HG03442 (cell line): ENCODE measurements around the gene XIRP1.

Experiments used
- ATAC-seq: cut with Tn5 transposase; IDR thresholded peaks from one replicate; pipeline ENCODE4 v1.9.1; 2021; ENCODE audit warnings: mild to moderate bottlenecking, moderate library complexity; ENCODE audit not compliant: unreplicated experiment

Gene XIRP1

DNA sequence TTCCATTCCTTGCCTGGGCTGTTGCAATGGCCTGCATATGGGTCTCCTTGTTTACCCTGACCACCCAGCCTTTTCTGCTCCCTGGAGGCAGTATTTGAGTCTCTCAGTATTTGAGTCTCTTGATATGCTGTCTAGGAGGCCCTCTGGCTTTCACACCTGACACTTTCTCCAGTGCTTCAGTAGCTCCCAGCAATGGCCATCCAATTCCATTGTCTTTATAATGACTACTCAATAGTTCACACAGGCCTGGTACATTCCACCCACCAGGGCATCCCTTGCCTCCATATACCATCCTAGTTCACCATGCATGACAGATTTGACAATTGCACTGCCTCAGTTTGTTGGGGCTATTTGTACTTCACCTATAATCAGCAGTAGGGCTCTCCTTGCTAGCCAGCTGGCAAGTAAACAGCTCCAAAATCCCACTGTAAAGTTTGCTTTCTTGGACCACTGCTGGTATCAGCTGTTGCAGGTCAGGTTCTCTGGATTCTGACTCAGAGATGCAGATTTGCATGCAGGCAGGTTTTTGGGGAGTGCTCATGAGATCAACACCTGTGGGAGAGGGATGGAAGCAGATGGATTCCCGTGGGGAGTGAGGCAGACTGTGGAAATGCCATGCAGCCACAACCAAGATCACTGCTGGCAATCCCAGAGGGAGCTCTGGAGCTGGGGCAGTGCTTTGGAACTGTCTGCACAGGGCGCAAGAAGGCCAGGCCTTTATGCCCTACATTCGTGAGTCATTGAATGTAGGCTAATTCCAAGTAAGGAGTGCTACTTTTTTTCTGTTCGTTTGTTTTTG, 19.1 kb upstream of the XIRP1 start:
- no peak for ATAC-seq

GRCh38 chr3:39210078-39210477, 17.7 kb upstream of the XIRP1 start:
- no peak for ATAC-seq

- ATAC-seq, result no peak
These were observed 17.1 kb upstream of the XIRP1 start for GRCh38 chr3:39209329-39209970.

GRCh38 chr3:39208463-39209055, 16.2 kb upstream of the XIRP1 start:
- ATAC-seq, result no peak

GRCh38 chr3:39207361-39208186, 15.2 kb upstream of the XIRP1 start:
- ATAC-seq, result no peak

DNA sequence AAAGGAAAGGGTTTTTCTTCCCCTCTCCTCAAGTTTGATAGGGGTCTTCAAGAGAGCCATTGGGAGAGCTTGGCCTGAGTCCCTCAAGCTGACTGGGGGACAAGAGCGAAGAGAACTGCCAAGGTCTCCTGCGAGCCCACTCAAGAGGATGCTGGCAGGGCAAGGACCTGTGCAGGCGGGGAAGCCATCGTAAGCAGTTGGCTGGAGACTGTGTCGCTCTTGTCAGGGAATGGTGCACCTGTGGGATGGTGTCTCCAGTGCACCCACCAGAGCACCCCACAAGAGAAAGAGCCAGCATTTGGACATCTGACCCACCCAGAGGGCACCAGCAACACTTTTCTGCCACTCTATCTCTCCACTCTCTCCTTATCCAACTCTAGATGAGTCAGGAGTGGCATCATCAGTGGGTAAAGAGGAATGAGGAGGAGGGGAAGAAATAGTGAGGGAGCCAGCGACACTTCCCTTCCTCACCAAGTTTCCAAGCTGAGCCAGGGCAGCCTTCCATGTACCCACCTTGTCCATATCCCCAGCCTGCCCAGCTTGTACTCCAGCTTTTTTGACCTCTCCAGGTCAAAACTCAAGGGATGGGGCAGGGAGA, 13.6 kb upstream of the XIRP1 start:
- ATAC-seq, result no peak

DNA sequence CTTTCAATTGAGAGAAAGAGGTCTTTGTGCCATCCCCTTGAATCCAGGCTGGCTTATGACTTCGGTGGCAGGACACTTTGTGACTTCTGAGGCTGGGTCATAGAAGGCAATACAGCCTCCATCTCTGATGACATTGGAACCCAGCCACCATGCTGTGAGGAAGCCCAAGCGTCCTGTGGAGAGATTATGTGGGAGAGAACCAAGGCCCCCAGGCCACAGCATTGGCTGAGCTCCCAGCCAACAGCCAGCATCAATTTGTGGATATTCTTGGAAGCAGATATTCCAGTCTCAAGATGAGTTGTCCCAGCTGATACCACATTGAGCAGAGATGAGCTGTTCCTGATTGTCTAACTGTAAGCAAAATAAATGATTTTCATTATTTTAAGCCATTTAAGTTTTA, 12.7 kb upstream of the XIRP1 start:
- no peak for ATAC-seq

GRCh38 chr3:39203860-39204259, 11.5 kb upstream of the XIRP1 start:
- ATAC-seq, result no peak

DNA sequence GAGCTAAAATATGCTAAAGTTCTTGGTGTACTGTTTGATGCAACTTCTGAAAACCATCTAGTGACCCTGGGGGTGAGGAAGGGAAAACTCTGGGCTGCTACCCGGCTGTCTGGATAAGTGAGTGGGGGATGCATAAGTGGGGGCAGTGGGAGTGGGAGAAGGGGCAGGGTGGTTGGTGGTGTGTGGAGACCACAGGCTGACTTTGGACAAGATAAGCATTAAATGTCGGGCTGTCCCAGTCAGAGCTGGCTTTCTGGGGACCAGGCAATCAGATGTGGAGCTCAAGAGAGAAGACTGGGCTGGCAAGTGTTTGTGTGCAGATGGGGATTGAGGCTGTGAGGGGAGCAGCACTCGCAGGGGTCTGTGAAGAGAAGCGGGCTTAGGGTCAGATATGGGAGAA, 11.0 kb upstream of the XIRP1 start:
- no peak for ATAC-seq

DNA sequence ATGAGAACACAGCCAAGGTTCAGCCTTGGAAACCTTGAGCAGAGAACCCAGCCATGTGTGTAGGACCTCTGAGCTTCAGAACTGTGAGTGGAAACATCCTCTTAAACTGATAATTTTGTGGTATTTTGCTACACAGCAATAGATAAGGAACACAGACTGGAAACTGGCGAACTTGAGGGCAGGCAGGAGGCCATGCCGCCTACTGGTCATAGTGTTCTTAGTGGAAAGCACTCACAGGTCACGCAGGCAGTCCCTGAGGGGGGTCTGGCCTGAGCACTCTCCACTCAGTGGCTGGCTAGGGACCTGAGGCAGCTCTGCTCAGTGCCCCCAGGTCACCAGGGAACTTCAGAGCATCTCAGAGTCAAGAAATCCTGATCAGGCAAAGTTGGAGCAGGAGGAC, 9.7 kb upstream of the XIRP1 start:
- no peak for ATAC-seq

GRCh38 chr3:39196671-39197356, 4.4 kb upstream of the XIRP1 start:
- ATAC-seq, result no peak

- no peak for ATAC-seq
These were observed 3.6 kb upstream of the XIRP1 start for GRCh38 chr3:39196034-39196433.

DNA sequence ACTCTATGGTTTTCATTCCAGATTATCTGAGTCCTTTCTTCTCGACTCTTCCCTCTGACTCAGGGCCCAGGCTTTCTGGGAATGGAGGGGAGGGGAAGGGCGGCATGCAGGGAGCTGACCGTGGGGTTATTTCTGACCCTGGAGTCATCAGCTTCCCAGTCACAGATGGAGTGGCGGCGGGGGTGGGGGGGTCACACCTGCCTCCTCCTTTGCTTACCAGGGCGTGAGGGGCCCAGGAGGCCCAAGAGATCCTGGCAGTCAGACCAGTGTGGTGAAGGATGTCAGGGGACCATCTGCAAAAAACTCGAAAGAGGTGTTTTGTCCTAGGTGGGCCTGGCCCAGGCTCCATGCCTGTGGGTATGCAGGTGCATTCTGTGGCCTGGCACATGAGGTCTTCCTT, 996 bp upstream of the XIRP1 start:
- ATAC-seq, result no peak

- ATAC-seq, result no peak
These were observed 622 bp downstream of the XIRP1 start for GRCh38 chr3:39191773-39192172.

GRCh38 chr3:39191111-39191510, 1.3 kb downstream of the XIRP1 start:
- no peak for ATAC-seq

- ATAC-seq, result no peak
These were observed 1.9 kb downstream of the XIRP1 start for GRCh38 chr3:39190281-39191025.

DNA sequence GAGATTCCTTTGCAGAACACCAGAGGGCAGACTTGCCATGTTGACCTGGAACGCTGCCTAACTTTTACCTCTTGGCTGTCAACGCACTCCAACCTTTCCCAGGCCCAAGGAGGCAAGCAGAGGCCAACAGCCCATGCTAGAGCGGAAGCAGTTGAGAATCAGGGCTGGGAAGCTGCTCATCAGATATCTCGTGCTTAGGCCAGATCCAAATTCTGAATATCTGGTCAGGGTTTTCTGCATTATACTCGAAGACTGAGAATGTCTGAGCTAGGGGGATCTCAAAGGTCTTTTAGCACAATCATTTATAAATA, 2.5 kb downstream of the XIRP1 start:
- ATAC-seq, result no peak

GRCh38 chr3:39189150-39189958, 3.0 kb downstream of the XIRP1 start:
- no peak for ATAC-seq
